ENCODE data around the gene LSM7. TPM values are rescaled to one million over a fixed set of nuclear protein-coding genes. Genes with fewer than 3 reads are reported as not detected.

LSM7 gene
- total RNA-seq, 1 experiment from 2014 or later: 238 TPM

DNA sequence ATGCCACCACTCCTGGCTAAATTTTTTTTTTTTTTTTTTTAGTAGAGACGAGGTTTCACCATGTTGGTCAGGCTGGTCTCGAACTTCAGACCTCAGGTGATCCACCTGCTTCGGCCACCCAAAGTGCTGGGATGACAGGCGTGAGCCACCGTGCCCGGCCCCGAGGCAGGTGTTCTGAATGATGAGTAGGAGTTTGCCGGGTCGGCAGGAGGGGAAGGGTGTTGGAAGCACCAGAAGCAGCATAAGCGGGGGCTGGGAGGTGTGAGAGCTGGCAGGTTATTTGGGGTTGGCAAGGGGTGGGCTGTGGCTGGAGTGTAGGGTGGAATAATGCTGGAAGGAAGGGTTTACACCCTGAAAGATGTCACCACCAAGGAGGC, 1.9 kb upstream of the LSM7 start:
- in situ Hi-C loops (cut with HindIII; ENCODE audit: low pct_unique_long_range_greater_than_20kb, low sequenced_read_pairs): no loop called here
- DNase-seq (ENCODE audit: low read depth): no peak

DNA sequence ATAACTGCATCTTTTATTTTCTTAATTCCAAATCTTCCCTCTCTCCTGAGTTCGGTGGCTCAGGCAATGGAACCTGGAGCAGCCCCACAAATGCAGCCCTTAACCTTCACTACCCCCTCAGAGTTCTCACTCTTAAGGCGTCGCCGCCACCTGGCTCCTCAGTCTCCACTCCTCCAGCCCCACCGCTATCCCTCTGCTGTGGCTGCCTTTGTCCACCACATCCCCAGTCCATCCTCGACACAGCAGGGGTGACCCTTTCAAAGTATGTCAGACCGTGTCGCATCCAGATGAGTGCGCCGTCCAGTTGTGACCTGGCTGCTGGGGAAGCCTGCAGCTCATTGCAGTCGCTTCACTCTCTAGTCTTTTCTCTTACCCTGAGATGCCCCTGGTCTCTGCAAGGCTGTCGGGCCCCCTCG, 1.1 kb upstream of the LSM7 start:
- no peak for DNase-seq (ENCODE audit: low read depth)

DNA sequence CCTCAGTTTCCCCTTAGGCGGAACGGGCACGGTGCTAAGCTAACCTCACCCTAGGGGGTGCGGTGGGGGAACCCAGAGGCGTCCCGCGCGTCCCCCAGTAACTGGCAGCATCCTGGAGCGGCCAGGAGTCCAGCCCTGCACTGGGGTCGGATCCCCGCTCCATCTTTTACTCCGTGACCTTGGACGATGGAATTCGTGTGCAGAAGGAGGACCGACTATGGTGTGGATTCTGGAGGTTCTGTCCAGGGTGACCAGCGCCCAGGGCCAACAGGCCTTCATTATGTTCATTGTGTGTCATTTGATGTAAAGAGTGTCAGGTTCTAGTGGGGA, 728 bp upstream of the LSM7 start:
- no peak for DNase-seq (ENCODE audit: low read depth)
- in situ Hi-C loops (cut with HindIII; ENCODE audit: low pct_unique_long_range_greater_than_20kb, low sequenced_read_pairs): no loop called here

More for the DNA sequence above, 1.1 kb upstream of the LSM7 start:
- in situ Hi-C loops (cut with HindIII; ENCODE audit: low pct_unique_long_range_greater_than_20kb, low sequenced_read_pairs): no loop called here

DNA sequence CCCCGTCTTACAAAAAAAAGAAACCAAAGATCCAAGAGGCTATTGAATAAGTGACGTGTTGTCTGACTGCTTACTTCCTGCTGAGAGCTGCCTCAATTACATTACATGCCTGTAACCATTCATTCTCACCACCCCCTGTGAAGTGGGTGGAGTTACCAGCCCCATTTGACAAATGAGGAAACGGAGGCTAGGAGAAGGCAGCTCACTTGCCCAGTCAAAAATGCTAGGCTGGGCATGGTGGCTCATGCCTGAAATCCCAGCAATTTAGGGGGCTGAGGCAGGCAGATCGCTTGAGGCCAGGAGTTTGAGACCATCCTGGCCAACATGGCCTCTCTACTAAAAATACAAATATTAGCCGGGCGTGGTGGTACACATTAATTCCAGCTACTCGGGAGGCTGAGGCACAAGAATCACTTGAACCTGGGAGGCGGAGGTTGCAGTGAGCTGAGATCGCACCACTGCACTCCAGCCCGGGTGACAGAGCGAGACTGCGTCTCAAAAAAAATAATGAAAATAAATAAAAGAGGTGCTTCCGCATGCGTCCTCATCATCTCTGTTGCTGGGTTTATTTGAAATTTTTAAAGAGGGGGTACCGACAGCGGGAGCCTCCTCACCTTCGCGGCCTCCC, 499 bp downstream of the LSM7 start:
- peak; percentile 67 for DNase-seq (ENCODE audit: low read depth)
- in situ Hi-C loops (cut with HindIII; ENCODE audit: low pct_unique_long_range_greater_than_20kb, low sequenced_read_pairs): no loop called here

DNA sequence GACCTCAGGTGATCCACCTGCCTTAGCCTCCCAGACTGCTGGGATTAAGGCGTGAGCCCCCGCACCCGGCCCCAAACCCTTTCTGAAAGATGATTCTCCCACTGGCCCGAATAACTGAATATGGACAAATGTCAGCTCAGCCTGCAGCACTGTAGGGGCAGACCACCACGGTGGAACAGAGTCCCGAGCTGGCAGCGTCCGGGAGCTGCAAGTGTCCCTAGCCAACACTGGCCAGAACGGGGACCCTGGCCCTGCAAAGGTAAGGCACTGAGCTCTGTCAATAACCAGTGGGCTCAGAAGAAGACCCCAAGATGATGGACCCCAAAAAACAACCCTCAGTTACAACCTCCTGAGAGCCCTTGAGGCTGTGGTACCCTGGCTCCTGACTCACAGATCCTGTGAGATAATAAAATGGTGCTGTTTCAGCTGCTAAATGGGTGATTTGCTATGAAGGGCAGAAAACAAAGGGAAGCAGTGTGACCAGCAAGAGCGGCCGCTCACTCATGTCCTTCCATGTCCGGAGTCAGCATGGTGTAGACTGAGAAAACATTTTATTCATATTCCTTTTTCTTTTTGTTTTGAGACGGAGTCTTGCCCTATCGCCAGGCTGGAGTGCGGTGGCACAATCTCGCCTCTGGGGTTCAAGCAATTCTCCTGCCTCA, 1.6 kb downstream of the LSM7 start:
- no peak for DNase-seq (ENCODE audit: low read depth)
- in situ Hi-C loops (cut with HindIII; ENCODE audit: low pct_unique_long_range_greater_than_20kb, low sequenced_read_pairs): no loop called here

DNA sequence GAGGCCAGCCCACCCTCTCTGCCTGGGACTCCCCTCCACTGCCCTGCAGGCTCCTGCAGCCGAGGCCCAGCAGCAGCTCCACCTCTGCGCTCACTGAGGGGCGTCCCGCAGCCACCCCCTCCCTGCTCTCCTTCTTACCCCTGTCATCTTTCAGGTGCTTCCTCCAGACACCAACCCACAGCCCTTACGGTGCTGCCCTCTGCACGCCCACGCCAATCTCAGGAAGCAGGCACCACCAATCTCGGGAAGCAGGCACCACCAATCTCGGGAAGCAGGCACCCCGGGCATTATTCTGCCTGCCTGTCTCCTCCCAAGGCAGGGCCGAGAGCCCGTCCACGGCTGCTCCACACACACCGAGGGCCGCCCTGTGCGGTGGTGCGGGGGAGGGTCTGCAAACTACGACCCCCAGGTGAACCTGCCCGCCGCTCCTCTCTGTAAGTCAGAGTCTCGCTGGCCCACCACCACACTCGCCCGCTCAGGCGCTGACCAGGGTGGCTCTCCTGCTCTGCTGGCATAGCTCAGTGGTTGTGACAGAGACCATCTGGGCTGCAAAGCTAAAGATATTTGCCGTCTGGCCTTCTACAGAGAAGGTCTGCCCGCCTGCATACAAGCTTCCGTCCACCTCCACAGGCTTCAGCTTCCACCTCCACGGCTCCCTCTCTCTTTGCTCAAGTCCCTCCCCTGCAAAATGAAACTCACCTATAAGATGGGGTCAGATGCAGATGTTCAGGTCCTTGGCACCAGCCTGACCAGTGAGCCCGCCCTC, 2.9 kb downstream of the LSM7 start:
- in situ Hi-C loops (cut with HindIII; ENCODE audit: low pct_unique_long_range_greater_than_20kb, low sequenced_read_pairs): no loop called here
- no peak for DNase-seq (ENCODE audit: low read depth)

DNA sequence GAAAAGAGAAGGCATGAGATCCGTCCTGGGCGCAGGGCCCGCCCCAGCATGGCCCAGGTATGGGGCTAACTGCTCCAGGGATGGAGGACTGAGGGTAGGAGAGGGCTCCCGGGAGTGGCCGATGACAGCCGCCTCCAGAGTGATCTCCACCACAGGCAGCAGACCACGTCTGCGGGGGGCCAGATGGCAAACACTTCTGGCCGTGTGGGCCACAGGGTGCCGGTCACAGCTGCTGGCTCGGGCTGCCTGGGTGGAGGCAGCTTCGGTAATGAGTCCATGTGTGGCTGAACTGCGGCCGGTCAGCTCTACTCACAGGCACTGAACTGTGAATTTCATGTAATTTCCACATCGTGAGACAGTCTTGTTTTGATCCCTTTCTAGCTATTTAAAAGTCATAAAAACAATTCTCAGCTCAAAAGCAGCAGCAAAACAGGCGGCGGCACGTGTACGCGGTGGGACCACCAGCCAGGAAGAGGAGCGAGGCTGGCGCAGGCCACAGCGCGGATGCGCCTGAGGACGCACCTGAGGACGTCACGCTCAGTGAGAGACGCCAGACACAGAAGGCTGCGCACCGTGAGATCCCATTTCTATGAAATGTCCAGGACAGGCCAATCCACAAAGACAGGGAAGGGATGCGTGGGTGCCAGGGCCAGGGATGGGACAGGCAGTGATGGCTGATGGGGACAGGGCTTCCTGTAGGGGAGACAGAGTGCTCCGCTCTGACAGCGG, 4.0 kb downstream of the LSM7 start:
- no peak for DNase-seq (ENCODE audit: low read depth)
- in situ Hi-C loops (cut with HindIII; ENCODE audit: low pct_unique_long_range_greater_than_20kb, low sequenced_read_pairs): no loop called here

DNA sequence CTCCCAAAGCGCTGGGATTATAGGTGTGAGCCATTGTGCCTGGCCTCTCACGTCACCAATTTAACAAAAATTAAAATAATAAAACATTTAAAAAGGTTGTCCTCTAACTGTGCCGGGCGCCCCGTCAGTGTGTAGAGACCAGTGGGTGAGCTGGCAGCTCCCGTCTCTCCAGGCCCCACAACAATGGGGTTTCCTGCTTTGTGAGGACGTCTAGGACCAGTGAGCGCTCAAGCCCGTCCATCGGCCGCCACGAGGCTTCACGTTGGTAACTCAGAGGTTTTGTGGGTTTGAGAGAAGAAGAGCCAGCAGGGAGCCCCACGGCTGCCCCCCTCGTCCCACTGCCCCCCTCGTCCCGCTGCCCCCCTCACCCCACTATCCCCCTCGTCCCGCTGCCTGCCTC, 4.7 kb downstream of the LSM7 start:
- in situ Hi-C loops (cut with HindIII; ENCODE audit: low pct_unique_long_range_greater_than_20kb, low sequenced_read_pairs): no loop called here
- no peak for DNase-seq (ENCODE audit: low read depth)

DNA sequence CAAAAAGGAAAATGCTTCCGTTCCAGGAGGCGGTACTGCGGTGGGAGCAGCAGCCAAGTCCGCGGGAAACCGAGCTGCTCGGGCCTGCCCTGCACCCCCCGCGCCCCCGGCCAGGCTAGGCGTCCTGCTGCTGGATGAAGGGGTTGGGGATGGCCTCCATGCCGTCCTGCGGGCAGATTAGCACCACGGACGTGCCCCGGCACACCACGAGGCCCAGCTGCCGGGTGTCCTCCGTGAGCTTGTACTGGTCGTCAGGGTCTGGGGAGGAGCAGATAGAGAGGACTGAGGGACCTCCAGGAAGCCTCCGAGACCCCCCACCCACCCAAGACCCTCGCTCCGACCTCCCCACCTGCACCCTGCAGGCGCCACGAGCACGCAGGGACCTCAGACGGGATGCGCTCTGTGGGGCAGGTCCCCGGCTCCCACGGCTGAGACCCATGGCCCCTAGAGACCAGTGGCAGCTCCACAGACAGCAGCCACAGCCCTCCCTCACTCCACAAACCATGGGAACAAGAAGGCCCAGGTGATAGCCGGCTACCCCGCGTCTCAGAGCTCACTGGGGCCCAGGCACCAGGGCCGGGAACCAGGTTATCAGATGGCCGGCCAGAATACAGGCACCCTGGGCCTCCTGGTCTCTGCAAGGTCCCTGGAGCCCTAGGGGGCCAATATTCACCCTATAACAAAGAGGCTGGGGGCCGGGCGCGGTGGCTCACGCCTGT, 6.7 kb downstream of the LSM7 start:
- in situ Hi-C loops (cut with HindIII; ENCODE audit: low pct_unique_long_range_greater_than_20kb, low sequenced_read_pairs): no loop called here
- no peak for DNase-seq (ENCODE audit: low read depth)

DNA sequence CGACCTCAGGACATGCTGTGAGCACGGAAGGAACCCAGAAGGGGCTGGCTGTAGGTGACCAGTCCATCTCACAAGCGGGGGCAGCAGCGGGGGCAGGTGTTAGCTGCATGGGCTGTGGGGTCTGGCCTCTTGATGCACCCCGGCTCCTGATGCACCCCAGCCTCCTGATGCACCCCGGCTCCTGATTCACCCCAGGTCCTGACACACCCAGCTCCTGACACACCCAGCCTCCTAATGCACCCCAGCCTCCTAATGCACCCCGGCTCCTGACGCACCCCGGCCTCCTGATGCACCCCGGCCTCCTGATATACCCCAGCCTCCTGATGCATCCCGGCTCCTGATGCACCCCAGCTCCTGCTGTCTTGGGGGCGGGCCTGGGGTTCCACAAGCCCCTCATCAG, 7.4 kb downstream of the LSM7 start:
- in situ Hi-C loops (cut with HindIII; ENCODE audit: low pct_unique_long_range_greater_than_20kb, low sequenced_read_pairs): no loop called here
- DNase-seq (ENCODE audit: low read depth): no peak

DNA sequence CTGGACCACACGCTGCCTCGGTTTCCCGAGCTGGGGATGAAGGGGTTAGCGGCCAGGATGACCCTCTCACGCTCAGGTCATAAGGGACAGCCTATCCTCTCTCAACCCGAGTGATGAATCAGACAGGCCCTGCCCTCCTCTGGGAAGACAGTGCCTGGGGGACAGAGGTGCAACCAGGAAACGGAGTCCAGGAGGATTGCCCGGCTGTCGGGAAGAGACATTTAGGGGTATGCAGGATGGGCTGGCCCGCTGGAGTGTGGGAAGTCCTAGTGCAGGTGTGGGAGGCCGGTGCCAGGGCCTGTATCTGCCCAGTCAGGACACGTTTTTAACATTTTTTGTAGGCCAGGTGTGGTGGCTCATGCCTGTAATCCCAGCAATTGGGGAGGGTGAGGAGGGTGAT, 8.3 kb downstream of the LSM7 start:
- in situ Hi-C loops (cut with HindIII; ENCODE audit: low pct_unique_long_range_greater_than_20kb, low sequenced_read_pairs): no loop called here
- DNase-seq (ENCODE audit: low read depth): no peak

DNA sequence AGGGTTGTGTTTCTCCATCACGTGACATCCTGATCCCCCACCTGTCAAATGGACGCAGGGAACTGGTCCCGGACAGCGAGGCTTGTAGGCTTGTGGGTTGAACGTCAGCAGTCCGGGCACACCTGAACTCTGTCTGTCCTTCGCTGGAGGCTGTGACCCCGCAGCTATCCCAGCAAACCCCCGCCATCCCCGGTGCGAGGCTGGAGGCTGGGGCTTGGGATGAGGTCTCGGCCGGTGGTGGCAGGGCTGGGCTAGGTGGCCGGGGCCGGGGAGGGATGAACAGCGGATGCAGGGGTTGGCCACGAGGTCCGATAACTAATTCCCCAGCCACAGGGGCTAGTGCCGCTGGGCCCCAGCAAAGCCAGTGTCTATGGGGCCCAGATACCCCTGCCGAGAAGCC, 8.8 kb downstream of the LSM7 start:
- in situ Hi-C loops (cut with HindIII; ENCODE audit: low pct_unique_long_range_greater_than_20kb, low sequenced_read_pairs): no loop called here
- DNase-seq (ENCODE audit: low read depth): no peak

DNA sequence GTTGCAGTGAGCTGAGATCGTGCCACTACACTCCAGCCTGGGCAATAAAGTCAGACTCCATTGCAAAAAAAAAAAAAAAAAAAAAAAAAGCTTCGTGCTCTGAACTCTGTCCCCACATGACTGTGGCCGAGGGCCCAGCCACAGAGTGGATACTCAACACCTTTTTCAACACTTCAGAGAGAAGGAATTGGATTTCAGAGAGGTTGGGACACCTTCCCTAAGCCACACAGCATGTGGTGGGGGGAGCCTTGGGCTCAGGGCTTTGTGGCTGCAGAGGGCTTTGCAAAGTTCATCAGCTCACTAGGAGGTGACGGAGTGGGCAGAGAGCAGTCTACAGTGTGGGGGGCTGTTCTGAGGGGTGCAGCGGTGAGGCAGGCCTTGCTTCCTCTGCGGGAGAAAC, 9.5 kb downstream of the LSM7 start:
- in situ Hi-C loops (cut with HindIII; ENCODE audit: low pct_unique_long_range_greater_than_20kb, low sequenced_read_pairs): no loop called here
- no peak for DNase-seq (ENCODE audit: low read depth)

DNA sequence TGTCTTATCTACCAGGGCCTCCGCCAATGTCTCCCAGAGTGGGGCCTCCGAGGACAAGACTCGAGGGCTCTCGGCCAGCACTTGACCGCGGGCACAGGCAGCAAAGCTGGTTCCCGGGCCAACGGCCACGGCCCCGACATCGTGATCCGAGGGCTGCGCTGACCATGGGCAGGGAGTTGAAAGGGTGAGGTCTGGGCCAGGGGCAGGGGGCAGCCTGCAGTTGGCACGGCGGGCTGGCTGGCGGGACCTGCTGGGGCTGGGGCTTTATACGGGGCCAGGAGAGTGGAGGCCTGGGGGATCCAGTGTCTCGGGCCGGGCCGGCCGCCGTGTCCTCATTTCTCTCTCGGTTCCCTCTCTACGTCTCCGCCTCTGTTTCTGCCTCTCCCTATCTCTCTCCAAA, 10.6 kb downstream of the LSM7 start:
- no peak for DNase-seq (ENCODE audit: low read depth)
- in situ Hi-C loops (cut with HindIII; ENCODE audit: low pct_unique_long_range_greater_than_20kb, low sequenced_read_pairs): no loop called here

DNA sequence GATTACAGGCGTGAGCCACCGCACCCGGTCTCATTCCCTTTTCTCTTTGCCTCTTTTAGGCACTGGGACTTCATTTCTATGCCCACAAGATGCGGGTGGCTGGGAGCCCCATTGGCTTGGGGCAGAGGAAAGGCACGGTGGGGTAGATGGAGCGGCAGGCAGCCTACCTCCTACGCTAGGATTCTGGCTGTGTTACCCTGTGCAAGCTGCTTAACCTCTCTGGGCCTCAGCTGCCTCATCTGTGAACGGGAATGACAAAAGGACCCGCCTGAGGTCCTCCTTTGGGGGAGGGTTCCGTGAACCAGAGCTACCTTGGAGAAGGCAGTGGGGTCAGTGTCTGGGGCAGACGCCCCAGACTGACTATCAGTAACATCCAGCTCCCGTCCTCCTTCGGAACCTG, 11.1 kb downstream of the LSM7 start:
- no peak for DNase-seq (ENCODE audit: low read depth)
- in situ Hi-C loops (cut with HindIII; ENCODE audit: low pct_unique_long_range_greater_than_20kb, low sequenced_read_pairs): no loop called here

DNA sequence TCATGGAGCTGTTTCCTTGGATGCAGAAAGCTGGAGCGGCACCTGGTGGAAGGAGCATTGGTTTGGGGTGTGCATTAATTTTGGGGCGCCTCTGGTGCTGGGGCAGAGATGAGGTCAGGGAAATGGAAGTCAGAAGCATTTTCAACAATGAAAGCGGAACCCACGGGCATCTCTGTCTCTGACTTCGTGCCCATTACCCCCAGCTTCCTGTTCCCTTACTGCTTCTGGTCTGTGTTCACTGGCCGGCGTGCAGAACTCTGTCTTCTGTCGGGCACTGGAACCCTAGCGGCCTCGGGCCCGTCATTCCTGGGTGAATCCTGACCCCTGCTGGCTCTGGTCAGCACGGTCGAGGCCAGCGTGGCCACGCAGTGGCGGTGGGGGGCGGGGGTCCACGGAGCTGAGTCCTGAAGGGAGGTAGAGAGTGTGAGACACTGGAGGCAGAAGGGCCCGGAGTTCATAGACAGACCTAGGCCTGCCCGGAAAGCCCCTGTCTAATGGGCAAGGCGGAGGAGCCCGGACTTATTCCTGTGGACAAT, 12.5 kb downstream of the LSM7 start:
- DNase-seq (ENCODE audit: low read depth): no peak
- in situ Hi-C loops (cut with HindIII; ENCODE audit: low pct_unique_long_range_greater_than_20kb, low sequenced_read_pairs): no loop called here

DNA sequence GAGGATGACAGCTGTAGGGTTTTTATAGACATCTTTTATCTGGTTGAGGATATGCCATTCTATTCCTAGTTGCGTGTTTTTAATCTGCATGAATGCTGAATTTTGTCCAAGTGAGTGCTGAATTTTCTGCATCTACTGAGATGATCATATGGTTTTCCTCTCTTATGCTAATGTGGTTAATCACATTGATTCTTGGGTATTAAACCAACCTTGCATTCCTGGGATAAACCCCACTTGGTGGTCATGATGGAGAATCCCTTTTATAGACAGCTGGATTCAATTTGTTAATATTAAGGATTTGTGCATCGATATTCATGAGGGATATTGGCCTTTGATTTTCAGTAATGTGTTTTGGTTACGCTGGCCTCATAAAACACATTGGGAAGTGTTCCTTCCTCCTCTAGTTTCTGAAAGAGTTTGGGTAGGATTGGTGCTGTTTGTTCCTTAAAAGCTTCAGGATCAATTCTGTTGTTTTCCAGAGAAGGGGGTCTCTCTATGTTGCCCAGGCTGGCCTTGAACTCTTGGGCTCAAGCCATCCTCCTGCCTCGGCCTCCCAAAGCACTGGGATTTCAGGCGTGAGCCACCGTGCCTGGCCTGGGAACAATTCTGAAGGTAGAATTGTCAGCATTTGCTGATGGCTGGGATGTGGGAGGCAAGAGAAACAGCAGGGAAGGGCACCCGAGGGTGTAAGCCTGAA, 13.1 kb downstream of the LSM7 start:
- in situ Hi-C loops (cut with HindIII; ENCODE audit: low pct_unique_long_range_greater_than_20kb, low sequenced_read_pairs): no loop called here
- DNase-seq (ENCODE audit: low read depth): no peak

Data from Caki2 (cell line).